KMS-11 (cell line): ENCODE measurements around the gene ADCY5.

Experiments used
- H2AFZ ChIP-seq: fragments of 200-600 bp; sonication (generic); 2 replicates; pipeline ENCODE4 v1.6.1; 2016; ENCODE audit warnings: antibody characterized with exemption, mixed run types, low read depth
- H3K27ac ChIP-seq: fragments of 200-600 bp; sonication (generic); 2 replicates; pipeline ENCODE4 v1.6.1; 2016; ENCODE audit warnings: mild to moderate bottlenecking, mixed run types
- H3K27me3 ChIP-seq: fragments of 200-600 bp; sonication (generic); 2 replicates; pipeline ENCODE4 v1.6.1; 2017; ENCODE audit warnings: mild to moderate bottlenecking, low read depth, mixed run types, moderate library complexity; ENCODE audit not compliant: insufficient read depth
- H3K36me3 ChIP-seq: fragments of 200-600 bp; sonication (generic); 2 replicates; pipeline ENCODE4 v1.6.1; 2017; ENCODE audit warnings: mild to moderate bottlenecking, mixed run types; ENCODE audit not compliant: insufficient read depth
- H3K4me1 ChIP-seq: fragments of 200-600 bp; sonication (generic); 2 replicates; pipeline ENCODE4 v1.6.1; 2016; ENCODE audit warnings: mild to moderate bottlenecking, low read depth, mixed run types; ENCODE audit not compliant: poor library complexity, severe bottlenecking
- H3K4me2 ChIP-seq: fragments of 200-600 bp; sonication (generic); 2 replicates; pipeline ENCODE4 v1.7.0; 2016; ENCODE audit warnings: mild to moderate bottlenecking, mixed run types
- H3K4me3 ChIP-seq: fragments of 200-600 bp; sonication (generic); IDR thresholded peaks from 2 replicates; pipeline ENCODE4 v1.6.1; 2017; ENCODE audit warnings: low read depth, low read length, mixed read lengths; ENCODE audit not compliant: insufficient read depth
- H3K79me2 ChIP-seq: fragments of 200-600 bp; sonication (generic); 2 replicates; pipeline ENCODE4 v1.6.1; 2016; ENCODE audit warnings: low read depth, mixed run types; ENCODE audit not compliant: insufficient read depth
- H3K9ac ChIP-seq: fragments of 200-600 bp; sonication (generic); 2 replicates; pipeline ENCODE4 v1.6.1; 2016; ENCODE audit warnings: mild to moderate bottlenecking, mixed run types
- H4K20me1 ChIP-seq: fragments of 200-600 bp; sonication (generic); 2 replicates; pipeline ENCODE4 v1.6.1; 2016; ENCODE audit warnings: mild to moderate bottlenecking, mixed run types; ENCODE audit not compliant: insufficient read depth
- CTCF ChIP-seq: fragments of 200-600 bp; sonication (generic); conservative IDR thresholded peaks from 2 replicates; pipeline ENCODE4 v1.6.1; 2017; ENCODE audit warnings: low read depth, mild to moderate bottlenecking, antibody characterized with exemption, low read length, moderate library complexity, mixed read lengths

The ADCY5 gene

DNA sequence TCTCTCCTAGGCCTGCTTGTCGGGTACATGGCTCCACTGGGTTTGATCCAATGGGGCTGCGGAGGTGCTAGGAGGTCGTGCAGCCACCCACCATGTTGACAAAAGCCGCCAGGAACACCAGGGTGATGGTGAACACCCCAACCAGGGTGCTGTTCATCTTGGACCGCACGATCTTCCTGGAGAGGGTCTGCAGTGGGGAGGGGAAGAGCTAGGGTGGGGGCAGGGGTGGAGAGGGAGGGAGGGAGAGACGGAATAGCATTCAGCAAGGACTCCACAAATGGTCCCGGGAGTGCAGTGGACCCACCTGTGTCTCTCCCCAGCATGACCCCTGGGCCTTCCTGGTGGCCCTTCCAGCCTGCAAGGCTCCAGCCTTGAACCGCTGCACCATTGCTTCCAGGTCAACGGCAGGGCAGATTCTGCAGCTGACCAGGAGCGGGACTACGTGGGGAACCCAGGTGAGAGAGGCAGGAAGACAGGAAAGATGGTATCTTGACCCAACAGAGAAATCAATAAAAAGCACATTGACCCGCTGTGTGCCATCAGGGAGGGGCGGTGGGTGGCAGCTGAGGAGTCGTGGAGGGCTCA is 144.8 kb downstream of the ADCY5 start:
- Histone ChIP-seq H3K4me3 (no peak overlapping the region), H3K36me3 (no peaks in the 10 kb centered on the region), H3K27me3 (no peaks in the 10 kb centered on the region), H4K20me1 (no peaks in the 10 kb centered on the region), H3K9ac (no peak overlapping the region), H3K79me2 (no peaks in the 10 kb centered on the region), H2AFZ (no peak overlapping the region), H3K4me2 (no peak overlapping the region), H3K27ac (no peak overlapping the region), H3K4me1 (no peaks in the 10 kb centered on the region)
- no peak for TF ChIP-seq CTCF

GRCh38 chr3:123302961-123303360 is 145.9 kb downstream of the ADCY5 start:
- Histone ChIP-seq H3K4me2 (no peak overlapping the region), H3K4me3 (no peak overlapping the region), H2AFZ (no peak overlapping the region), H4K20me1 (no peaks in the 10 kb centered on the region), H3K27ac (no peak overlapping the region), H3K27me3 (no peaks in the 10 kb centered on the region), H3K79me2 (no peaks in the 10 kb centered on the region), H3K36me3 (no peaks in the 10 kb centered on the region), H3K4me1 (no peaks in the 10 kb centered on the region), H3K9ac (no peak overlapping the region)
- TF ChIP-seq CTCF: no peak

DNA sequence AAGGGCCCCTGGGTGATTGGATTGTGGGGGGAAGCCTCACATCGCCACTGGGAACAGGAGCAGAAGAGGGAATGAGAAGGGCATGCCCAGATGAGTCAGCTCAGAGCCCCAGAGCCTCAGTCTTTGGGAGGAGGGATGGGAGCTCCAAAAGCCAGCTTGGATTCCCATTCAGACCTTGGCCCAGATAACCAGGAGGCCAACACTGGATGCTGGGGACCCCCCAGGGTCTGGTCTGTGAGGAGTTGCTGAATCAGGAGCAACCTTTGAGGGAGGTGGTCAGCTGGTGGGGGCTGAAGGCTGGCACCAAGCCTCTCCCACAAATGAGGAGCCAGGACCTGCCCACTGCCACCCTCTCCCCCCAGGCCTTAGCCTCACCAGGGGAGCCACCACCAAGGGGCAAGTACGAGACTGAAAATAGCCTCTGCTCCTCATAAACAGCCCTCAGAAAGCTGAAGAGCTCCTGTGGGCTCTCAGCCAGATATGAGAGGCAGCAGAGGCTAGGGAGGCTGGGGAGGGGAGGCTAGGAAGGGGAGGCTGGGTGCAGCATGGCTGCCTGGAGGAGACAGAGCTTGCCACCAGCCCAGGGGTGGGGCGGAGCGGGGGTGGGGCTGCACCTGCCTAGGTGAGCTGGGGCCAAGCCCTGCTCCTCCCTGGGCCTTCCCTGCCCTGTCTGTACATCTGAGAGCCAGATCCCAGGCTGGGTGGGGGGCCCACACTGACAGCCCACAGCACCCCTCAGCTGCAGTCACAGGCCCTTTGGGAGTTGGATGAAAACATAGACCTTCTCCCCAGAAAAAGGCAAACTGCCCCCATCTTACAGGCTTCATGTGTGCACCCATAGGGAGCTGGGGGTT is 147.3 kb downstream of the ADCY5 start:
- TF ChIP-seq CTCF: no peak
- Histone ChIP-seq H3K79me2 (no peaks in the 10 kb centered on the region), H2AFZ (no peak overlapping the region), H3K36me3 (no peaks in the 10 kb centered on the region), H3K9ac (no peak overlapping the region), H3K27me3 (no peaks in the 10 kb centered on the region; the same call in 1 of the 2 replicates), H3K27ac (no peak overlapping the region), H3K4me1 (no peaks in the 10 kb centered on the region), H4K20me1 (no peaks in the 10 kb centered on the region), H3K4me2 (no peak overlapping the region), H3K4me3 (no peak overlapping the region)

DNA sequence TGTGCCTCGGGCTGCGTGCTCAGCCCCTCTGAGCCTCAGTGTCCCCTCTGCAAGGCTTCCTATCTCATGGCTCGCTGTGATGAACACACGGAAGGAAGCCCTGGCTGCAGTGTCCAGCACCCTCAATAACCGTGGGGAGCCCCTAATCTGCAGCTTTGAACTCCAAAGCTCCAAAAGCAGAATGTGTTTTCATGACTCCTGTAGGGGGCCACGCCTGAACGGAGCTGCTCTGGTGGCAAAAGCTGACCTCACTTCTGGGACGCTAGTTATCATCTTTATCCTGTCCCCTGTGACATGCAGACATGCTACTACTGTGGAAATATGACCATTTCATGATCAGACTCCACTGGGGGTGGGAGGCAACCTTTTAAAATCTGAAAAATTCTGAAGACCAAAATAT is 148.3 kb downstream of the ADCY5 start:
- Histone ChIP-seq H2AFZ (no peak overlapping the region), H3K36me3 (no peaks in the 10 kb centered on the region), H3K27ac (no peak overlapping the region), H3K9ac (no peak overlapping the region), H3K79me2 (no peaks in the 10 kb centered on the region), H3K4me2 (no peak overlapping the region), H4K20me1 (no peaks in the 10 kb centered on the region), H3K4me3 (no peak overlapping the region), H3K4me1 (no peaks in the 10 kb centered on the region), H3K27me3 (peaks cover 5% of the 10 kb centered on the region; the same call in 1 of the 2 replicates)
- no peak for TF ChIP-seq CTCF
